Endothelial cell (in vitro differentiated cells): ENCODE results near the gene NOVA2. TPM values are rescaled to one million over a fixed set of nuclear protein-coding genes. Genes with fewer than 3 reads are reported as not detected.

Experiments
- DNase-seq: peaks from one replicate; pipeline ENCODE4 v3.0.0; 2021; ENCODE audit warnings: low spot score
- H3K27ac Mint-ChIP-seq: one replicate; pipeline ENCODE4 v1.8.0; 2021; ENCODE audit warnings: mixed read lengths, inconsistent platforms; ENCODE audit not compliant: unreplicated experiment
- H3K27me3 Mint-ChIP-seq: one replicate; pipeline ENCODE4 v1.8.0; 2021; ENCODE audit warnings: mild to moderate bottlenecking, moderate library complexity, mixed read lengths, inconsistent platforms; ENCODE audit not compliant: unreplicated experiment
- H3K36me3 Mint-ChIP-seq: one replicate; pipeline ENCODE4 v1.8.0; 2021; ENCODE audit warnings: mild to moderate bottlenecking, low read depth, mixed read lengths, inconsistent platforms; ENCODE audit not compliant: unreplicated experiment
- H3K4me1 Mint-ChIP-seq: one replicate; pipeline ENCODE4 v1.8.0; 2021; ENCODE audit warnings: mild to moderate bottlenecking, mixed read lengths, inconsistent platforms; ENCODE audit not compliant: unreplicated experiment
- H3K4me3 Mint-ChIP-seq: one replicate; pipeline ENCODE4 v1.8.0; 2021; ENCODE audit warnings: mild to moderate bottlenecking, mixed read lengths, inconsistent platforms; ENCODE audit not compliant: unreplicated experiment
- H3K9me3 Mint-ChIP-seq: one replicate; pipeline ENCODE4 v1.8.0; 2021; ENCODE audit warnings: mixed read lengths, inconsistent platforms; ENCODE audit not compliant: unreplicated experiment
- total RNA-seq: library from RNA; stranded (reverse); fragmentation: NEBNext Ultra II Directional; extraction: Animal tissue kit (Norgen Biotek cat#: 25700); gene quantifications from one replicate; pipeline ENCODE4 v1.2.1, GENCODE V29; 2021; ENCODE audit not compliant: unreplicated experiment
- TF ChIP-seq, protein P1 (sequence below): fragments of 200-600 bp; sonication (generic); IDR thresholded peaks from one replicate; pipeline ENCODE4 v1.5.0; 2021; ENCODE audit warnings: antibody characterized with exemption; ENCODE audit not compliant: unreplicated experiment

The NOVA2 gene
- total RNA-seq, 1 donor from 2014 or later, result 86.0 TPM

DNA sequence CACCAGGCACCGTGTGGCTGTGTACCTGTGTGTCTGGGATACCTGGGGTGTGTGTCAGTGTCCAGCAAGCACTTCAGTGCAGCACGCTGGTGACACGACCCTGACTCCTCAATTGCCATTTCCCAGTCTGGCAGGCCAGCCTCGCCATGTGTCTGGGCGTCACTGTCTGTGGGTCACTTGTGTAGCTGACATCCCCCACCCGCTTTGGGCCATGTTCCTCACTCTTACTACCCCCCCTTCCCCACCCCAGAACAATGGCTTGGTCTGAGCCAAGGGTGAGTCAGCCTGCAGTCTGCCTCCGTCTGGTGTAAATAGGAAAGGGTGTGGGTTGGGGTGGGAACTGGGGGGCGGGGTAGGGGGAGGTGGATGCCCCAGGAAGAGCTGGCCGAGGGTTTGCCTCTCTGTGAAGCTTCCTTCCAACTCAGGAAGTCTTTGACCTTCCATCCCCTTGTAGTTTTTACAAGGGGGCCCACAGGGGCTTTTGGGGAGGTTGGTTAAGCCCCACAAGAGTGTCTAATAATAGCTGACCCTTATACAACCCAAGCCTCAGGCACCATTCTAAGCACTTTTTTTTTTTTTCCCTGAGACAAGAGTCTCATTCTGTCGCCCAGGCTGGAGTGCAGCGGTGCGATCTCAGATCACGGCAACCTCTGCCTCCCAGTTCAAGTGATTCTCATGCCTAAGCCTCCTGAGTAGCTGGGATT, 17.6 kb downstream of the NOVA2 start:
- TF ChIP-seq, protein P1, sequence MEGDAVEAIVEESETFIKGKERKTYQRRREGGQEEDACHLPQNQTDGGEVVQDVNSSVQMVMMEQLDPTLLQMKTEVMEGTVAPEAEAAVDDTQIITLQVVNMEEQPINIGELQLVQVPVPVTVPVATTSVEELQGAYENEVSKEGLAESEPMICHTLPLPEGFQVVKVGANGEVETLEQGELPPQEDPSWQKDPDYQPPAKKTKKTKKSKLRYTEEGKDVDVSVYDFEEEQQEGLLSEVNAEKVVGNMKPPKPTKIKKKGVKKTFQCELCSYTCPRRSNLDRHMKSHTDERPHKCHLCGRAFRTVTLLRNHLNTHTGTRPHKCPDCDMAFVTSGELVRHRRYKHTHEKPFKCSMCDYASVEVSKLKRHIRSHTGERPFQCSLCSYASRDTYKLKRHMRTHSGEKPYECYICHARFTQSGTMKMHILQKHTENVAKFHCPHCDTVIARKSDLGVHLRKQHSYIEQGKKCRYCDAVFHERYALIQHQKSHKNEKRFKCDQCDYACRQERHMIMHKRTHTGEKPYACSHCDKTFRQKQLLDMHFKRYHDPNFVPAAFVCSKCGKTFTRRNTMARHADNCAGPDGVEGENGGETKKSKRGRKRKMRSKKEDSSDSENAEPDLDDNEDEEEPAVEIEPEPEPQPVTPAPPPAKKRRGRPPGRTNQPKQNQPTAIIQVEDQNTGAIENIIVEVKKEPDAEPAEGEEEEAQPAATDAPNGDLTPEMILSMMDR, result no peak
- H3K36me3 Mint-ChIP-seq, result peaks cover 58% of the 10 kb centered on the region
- no peaks in the 10 kb centered on the region for H3K9me3 Mint-ChIP-seq
- no peak overlapping the region for H3K4me3 Mint-ChIP-seq
- DNase-seq, result no peak
- H3K27ac Mint-ChIP-seq, result peak overlapping the region; percentile 42
- peaks cover 18% of the 10 kb centered on the region for H3K27me3 Mint-ChIP-seq
- peaks cover 67% of the 10 kb centered on the region for H3K4me1 Mint-ChIP-seq

DNA sequence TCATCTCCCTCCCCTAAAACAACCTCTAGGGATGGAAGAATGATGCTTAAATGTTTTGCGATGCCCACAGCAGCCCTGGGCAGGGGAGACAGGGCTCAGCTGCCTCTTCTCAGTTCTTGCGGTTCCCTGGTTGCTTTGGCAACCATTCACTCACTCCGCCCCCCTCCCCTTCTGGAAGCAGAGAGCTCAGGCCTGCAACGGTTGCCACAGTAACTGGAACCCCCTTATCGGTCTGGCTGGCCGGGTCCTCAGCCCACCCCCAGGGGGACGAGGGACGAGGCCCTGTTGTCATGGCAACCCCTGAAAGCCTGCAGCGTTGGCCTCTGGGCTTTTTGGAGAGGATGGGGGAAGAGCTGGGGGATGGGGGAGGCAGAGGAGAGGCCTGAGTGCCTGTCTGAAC, 19.5 kb downstream of the NOVA2 start:
- Mint-ChIP-seq H3K36me3 (peaks cover 52% of the 10 kb centered on the region), H3K27me3 (peaks cover 13% of the 10 kb centered on the region), H3K4me1 (peaks cover 52% of the 10 kb centered on the region), H3K4me3 (peak overlapping the region; percentile 62), H3K27ac (peak overlapping the region; percentile 94), H3K9me3 (no peaks in the 10 kb centered on the region)
- DNase-seq, result no peak
- TF ChIP-seq, protein P1, result no peak

DNA sequence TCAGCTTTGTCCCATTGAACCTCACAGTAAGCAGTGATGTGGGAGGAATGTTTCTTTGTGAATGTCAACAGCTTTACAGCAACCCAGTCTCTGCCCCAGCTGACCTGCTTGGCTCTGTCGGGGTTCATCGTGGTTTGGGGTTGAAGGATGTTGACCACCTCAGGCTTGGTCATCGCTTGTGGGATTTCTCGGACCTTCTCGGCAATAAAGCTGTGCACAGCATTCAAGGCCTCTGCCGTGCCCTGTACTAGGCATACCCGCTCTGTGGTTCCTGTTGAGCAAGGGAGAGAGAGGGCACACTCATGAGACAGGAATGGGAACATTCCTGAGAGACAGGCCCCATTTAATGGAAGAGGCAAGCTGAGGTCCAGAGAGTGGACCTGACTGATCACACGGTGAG, 20.0 kb downstream of the NOVA2 start:
- no peak for DNase-seq
- Mint-ChIP-seq H3K36me3 (peaks cover 52% of the 10 kb centered on the region), H3K27ac (peak overlapping the region; percentile 94), H3K4me1 (peaks cover 47% of the 10 kb centered on the region), H3K9me3 (no peaks in the 10 kb centered on the region), H3K4me3 (peak overlapping the region; percentile 62), H3K27me3 (peaks cover 13% of the 10 kb centered on the region)
- TF ChIP-seq, protein P1, result no peak

DNA sequence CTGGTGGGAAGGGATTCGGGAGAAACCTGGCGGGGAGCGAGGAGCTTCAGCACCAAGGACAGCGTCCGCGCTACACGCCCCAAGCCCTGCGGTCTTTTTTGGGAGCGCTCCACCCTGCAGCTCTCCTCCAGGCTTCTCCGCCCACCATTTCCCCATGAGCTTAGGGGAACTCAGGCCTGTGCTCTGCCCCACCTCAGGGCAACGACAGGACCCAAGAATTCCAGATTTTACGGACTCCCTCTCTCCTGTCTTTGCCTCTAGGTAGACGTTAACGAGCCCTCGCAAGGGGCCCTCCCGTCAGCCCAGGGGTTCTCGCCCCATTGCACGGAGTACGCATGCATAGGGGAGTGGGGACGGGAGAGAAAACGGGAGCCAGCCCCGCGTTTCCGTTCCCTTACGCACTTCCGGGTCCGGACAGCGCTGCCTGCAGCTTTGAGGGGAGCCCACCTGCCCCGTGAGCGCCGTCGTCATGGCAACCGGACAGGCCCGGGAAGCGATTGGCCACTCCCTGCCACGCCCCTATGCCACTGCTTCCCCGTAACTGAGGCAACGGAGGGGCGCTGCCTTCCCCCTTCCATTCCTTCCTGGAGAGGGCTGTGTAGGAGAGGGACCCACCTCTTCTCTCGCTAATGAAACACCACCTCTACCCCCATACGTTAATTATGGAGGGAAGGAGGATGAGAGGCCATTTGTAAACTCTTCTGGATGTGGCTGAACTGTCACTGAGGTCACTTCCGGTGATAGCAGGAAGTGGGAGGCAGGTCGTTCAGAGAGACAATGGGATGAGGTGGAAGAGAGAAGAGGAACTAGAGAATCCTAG, 20.8 kb downstream of the NOVA2 start:
- H3K9me3 Mint-ChIP-seq, result no peaks in the 10 kb centered on the region
- peaks cover 40% of the 10 kb centered on the region for H3K4me1 Mint-ChIP-seq
- TF ChIP-seq, protein P1, result no peak
- peak overlapping the region; percentile 78 for H3K4me3 Mint-ChIP-seq
- peak overlapping the region; percentile 94 for H3K27ac Mint-ChIP-seq
- peaks cover 11% of the 10 kb centered on the region for H3K27me3 Mint-ChIP-seq
- DNase-seq, result peak; percentile 68
- peaks cover 51% of the 10 kb centered on the region for H3K36me3 Mint-ChIP-seq

DNA sequence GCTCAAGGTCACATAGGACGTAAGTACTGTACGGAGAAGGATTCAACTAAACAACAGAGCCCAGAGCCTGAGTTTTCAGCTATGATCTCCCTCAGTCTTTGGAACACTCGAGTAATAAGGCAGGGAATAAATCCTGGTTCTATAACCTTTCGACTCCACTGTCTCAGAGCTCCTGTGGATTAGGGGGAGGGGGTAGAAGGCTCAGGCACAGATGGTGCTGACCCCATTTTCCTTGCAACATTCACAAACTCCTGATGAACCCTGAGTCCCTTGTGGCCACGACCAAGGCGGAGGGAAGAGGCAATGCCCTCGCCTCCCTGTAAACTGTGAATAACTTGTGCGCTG, 21.4 kb downstream of the NOVA2 start:
- Mint-ChIP-seq H3K9me3 (no peaks in the 10 kb centered on the region), H3K4me1 (peaks cover 40% of the 10 kb centered on the region), H3K27me3 (peaks cover 11% of the 10 kb centered on the region), H3K27ac (peak overlapping the region; percentile 25), H3K36me3 (peaks cover 52% of the 10 kb centered on the region), H3K4me3 (peak overlapping the region; percentile 39)
- TF ChIP-seq, protein P1, result no peak
- DNase-seq, result no peak
